Peyer's patch (tissue), 4 donors: ENCODE results near the gene SH2D6.
"Not testable (repeated sequence)": the region's sequence is repeated elsewhere in the genome, so short reads cannot be mapped to it uniquely, and the experiment has no call there.

Experiments used
- POLR2A ChIP-seq, 2 donors: fragments of 450-650 bp; IDR thresholded peaks; one replicate each; pipeline ENCODE4 v1.5.1; 2017; ENCODE audit warnings: antibody characterized with exemption in 2 of 2, mild to moderate bottlenecking in 2 of 2, moderate library complexity in 2 of 2
- TF ChIP-seq, protein P1 (sequence below), 6 experiments: fragments of 450-650 bp in 4 of 6; fragments of 200-600 bp in 2 of 6; sonication (generic) in 1 of 6; IDR thresholded peaks; one replicate each; pipeline ENCODE4 v1.5.1; 2017 to 2019; ENCODE audit warnings: antibody characterized with exemption in 6 of 6, mild to moderate bottlenecking in 3 of 6, moderate library complexity in 1 of 6

DNA sequence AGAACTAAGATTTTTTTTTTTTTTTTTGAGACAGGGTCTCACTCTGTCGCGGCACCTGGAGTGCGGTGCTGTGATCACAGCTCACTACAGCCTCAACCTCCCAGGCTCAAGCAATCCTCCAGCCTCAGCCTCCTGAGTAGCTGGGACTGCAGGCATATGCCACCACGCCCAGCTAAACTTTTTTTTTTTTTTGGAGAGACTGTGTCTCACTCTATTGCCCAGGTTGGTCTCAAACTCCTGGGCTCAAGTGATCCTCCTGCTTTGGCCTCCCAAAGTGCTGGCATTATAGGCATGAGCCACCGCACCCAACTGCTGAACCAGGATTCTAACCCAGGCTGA is 4.1 kb upstream of the SH2D6 start:
- TF ChIP-seq, protein P1, sequence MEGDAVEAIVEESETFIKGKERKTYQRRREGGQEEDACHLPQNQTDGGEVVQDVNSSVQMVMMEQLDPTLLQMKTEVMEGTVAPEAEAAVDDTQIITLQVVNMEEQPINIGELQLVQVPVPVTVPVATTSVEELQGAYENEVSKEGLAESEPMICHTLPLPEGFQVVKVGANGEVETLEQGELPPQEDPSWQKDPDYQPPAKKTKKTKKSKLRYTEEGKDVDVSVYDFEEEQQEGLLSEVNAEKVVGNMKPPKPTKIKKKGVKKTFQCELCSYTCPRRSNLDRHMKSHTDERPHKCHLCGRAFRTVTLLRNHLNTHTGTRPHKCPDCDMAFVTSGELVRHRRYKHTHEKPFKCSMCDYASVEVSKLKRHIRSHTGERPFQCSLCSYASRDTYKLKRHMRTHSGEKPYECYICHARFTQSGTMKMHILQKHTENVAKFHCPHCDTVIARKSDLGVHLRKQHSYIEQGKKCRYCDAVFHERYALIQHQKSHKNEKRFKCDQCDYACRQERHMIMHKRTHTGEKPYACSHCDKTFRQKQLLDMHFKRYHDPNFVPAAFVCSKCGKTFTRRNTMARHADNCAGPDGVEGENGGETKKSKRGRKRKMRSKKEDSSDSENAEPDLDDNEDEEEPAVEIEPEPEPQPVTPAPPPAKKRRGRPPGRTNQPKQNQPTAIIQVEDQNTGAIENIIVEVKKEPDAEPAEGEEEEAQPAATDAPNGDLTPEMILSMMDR (IDR thresholded peaks at IDR 0.05), result not testable (repeated sequence)
- TF ChIP-seq POLR2A (IDR thresholded peaks at IDR 0.05), result not testable (repeated sequence)
